SHP77 treated with DMSO at 0.1 percent for 48 hours (cell line): ENCODE data around the gene ASB5.

Source experiments
- DNase-seq: peaks from one replicate; lab custom pipeline; 2025; lab: John Stamatoyannopoulos, UW

The ASB5 gene

DNA sequence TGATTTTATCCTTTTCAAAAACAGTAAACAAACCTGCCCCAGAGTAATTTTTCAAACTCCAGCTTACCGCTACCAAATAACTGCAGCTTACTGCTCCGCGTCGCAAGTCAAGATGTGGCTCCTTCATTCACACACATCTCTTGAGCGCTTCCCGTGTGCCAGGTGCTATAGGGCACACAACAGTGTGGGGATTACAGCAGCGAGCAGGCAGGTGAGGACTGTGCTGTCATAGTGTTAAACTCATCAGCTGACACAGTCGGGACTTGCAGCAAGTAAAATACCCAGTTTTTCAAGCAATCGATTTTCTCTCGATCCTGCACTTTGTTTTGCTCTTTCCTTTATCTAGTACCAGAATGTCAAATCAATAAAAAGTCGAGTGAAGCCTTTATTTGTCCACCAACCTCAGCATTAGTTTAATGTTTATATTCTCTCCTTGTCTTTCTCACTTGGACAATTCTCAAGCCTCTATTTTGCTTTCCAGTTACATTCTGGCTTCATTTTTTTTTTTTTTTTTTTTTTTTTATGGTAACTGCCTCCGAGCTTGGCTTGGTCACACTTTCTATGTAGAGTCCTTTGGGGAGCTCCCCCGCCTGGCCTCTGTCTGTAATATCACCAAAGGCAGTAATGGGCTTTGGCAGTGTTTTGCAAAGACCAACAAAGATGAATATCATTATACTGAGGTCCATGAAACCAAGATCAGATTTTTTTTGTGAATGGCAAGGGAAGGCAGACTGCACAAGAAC lies 8.3 kb upstream of the ASB5 start:
- peak; percentile 25 for DNase-seq

GRCh38 chr4:176276710-176277109 lies 7.7 kb upstream of the ASB5 start:
- no peak for DNase-seq

- no peak for DNase-seq
Observed at GRCh38 chr4:176274441-176274840, 5.4 kb upstream of the ASB5 start.

DNA sequence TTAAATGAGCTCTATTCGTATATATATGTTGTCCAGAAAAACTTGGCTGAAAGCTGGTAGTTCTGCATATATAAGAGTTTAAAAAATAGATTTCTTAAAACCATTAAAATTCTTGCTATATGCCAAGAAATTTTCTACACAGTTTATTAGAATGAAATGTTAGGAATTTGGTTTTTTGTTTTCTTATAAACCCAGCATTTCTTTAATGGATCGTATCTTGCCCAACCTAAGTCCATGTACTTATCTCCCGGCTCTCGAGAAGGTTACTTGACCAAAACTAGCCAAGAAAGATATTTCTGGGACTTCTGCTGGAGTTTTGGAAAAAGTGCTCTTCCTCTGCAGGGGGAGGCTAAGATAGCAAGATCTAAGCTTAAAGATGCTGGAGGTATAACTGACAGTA lies 4.7 kb upstream of the ASB5 start:
- DNase-seq, result no peak

GRCh38 chr4:176272799-176273198 lies 3.8 kb upstream of the ASB5 start:
- no peak for DNase-seq

DNA sequence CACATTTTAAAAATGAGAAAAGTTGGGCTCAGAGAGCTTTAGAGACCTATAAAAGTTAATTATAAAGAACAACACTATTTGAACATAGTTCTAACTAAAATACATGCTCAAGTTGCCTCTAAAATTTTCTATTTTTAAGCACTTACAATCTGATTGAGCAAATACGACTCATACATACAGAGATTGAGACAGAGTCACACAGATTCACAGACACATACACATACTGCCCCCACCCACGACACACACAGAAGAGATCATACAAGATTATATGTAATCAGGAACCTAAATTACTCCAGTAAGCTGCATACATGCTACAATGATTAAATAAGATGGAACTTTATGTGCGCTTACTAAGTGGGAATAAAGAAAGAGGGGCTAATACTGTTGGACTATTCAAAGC lies 2.7 kb upstream of the ASB5 start:
- DNase-seq, result no peak

GRCh38 chr4:176270669-176271068 lies 1.6 kb upstream of the ASB5 start:
- DNase-seq, result no peak

DNA sequence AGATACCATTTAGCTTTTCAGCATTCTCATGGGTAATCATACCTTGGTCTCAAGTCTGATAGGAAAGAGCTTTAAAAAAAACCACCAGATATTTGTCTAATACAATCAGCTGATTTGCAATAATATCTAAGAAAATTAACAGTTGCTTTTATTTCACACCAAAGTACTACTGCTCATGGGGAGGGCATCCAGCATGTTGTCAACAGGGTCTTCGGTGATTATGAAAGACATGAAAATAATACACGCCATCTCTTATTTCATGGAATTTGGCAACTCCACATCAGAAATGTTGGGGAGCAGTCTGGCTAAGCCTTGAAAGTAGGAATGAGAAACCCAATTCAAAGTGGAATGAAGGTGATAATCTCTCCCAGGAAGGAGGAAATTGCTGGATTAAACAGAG lies 3.0 kb downstream of the ASB5 start:
- DNase-seq, result no peak

GRCh38 chr4:176262243-176262642 lies 6.8 kb downstream of the ASB5 start:
- no peak for DNase-seq

DNA sequence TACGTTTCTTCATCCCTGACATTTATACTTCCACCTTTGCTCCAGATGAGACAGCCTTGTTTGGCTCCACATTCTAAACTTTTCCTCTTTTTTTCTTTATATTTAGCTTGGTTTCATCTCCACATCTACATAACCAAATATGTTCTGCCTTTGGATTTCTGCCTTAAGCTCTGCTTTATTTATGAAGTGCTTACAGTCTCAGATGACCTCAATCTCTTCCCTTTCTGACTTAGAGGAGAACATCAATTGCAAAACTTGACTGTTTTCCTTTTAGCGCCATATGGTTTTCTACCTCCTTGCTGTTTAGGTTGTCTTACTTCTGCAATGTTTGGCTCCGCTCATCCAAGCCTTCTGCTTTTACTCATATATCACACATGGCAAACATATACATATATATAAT lies 7.5 kb downstream of the ASB5 start:
- no peak for DNase-seq

DNA sequence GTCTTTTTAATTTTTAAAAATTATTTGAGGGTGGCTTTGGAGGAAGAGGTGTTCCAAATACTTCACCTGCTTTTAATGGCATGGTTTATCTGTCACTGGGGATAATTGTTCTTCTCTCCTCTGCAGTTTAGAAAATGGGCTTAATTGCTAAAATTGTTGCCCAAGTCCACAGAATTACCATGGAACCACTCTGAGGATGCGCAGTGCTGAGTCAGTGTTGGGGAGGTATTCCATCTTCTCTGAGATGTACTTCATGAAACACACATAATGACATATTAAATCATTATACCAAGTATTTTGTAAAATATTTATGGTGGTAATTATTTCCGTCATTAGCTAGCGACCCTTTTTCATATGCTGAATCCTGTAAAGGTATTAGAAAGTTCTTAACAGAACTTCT lies 8.0 kb downstream of the ASB5 start:
- DNase-seq, result no peak

DNA sequence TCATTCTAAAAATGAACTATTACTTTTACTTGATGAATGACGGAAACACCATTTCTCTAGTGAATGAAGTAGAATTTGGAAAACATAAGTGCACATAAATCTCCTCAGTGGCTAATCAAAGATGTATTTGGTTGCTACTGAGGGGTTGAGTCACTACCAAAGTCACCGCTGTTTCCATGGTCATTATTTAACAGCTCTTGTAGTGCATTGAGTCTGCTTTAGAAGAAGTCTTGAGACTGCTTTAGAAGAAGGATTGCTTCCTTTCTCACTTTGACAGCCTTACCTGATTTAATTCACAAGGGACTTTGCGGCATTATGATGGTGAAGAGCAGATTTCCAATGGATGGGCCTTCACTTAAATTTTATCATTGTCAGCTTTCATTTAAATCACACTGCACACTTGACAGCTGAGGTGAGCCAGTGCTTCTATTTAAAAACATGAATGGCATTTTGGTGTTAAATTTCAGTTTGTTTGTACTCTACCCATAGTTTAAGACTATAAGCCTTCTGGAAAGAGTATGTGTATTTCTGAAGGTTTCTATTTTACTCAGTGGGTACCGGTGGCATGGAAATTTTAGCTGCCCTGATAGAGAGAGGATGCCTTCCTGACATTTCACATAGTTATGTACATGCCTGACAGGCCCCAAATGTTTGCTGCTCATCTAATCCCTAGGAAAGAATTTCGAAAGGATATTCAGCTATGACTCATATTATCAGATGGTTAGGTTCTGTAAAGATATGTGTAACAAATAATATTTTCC lies 9.5 kb downstream of the ASB5 start:
- no peak for DNase-seq

- DNase-seq, result no peak
Observed at GRCh38 chr4:176258135-176258534, 10.9 kb downstream of the ASB5 start.

DNA sequence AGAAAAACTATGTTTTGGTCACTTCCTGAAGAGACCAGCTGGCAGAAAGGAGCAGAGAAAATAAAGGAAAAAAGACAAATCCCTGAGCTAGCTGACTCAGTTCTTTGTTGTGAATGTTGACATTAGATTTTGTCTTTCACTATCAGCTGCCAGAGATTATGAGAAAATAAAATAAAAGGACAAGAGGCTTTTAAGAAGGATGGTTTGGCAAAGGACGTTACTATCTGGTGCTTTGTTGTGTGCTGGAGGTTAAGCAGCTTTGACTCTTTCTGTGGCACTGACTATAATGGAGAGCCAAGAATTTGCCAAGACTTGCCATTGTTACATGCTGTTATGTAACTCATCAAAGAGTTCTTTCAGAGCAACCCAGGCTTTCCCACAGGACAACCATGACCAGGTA lies 12.1 kb downstream of the ASB5 start:
- DNase-seq, result no peak

DNA sequence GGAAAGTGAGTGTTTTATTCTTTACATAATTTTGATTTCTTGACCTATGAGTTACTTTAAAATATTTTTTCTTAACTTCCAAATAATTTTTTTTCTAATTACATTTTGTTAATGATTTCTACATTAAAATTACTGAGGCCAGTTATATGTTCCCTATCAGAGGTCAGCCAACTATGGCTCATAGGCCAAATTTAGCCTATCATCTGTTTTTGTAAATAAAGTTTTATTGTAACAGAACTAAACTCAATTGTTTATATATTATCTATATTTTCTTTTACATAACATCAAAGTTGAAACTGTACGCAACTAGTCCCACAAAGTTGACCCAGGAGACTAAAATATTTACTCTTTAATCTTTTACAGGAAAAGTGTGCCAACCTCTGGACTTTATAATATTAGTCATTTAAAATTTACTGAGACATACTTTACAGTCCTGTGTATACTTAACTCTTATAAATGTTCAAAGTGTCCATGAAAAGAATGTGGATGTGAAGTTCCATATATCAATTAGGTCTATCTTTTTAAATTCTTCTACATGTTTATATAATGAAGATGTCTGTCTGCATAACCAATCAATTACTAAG lies 26.2 kb downstream of the ASB5 start:
- no peak for DNase-seq

DNA sequence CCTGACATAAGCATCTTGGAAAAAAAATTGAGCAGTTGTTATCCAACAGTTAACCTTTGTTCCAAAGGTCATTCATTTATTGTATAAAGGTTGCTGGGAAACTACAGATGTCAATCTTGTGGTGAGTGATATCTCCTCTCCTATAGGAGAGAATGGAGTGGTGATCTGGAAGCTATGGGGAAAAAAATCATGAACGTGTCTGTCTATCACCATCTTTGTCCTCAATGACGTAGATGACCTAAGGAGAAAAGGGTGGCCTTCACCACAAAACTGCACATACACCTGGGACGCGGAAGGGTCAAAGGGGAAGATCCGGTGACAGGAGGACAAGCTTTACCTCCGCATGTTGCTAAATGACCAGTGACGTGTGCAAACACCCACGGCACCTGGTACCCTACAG lies 27.3 kb downstream of the ASB5 start:
- no peak for DNase-seq

DNA sequence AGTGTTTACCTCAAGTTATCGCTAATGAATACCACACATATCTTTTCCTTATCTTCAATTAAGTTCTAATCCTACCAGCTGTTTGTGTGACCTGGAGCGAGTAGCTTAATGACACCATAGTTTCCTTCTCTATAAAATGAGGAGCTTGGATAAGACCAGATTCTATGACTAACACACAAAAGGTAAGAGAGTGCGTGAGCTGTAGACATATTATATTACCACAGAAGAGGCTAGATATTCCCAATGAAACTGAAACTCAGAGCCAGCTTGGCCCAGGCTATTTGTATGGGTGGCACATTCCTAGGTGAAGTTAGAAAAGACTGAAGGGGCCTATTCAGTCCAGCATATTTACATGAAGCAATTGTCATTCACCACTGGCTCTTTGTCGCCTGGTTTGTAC lies 30.2 kb downstream of the ASB5 start:
- no peak for DNase-seq

DNA sequence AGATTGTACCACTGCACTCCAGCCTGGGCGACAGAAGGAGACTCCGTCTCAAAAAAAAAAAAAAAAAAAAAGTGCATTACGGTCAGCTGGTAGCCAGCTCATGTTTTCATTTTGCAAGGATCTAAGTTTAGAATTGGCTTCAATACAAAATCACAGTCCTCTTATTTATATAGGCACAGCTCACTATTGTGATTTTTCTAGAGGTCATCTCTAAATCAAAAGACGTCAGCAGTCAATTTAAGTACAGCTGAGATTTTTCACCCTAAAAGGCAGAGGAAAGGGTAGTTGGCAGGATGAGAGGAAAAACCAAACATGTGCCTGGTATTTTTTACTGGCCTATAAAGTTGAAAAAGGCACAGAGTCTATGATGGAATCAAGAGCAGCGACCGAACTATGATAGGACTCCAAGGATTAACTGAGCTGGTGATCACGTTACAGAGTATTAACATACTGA lies 30.8 kb downstream of the ASB5 start:
- DNase-seq, result no peak

DNA sequence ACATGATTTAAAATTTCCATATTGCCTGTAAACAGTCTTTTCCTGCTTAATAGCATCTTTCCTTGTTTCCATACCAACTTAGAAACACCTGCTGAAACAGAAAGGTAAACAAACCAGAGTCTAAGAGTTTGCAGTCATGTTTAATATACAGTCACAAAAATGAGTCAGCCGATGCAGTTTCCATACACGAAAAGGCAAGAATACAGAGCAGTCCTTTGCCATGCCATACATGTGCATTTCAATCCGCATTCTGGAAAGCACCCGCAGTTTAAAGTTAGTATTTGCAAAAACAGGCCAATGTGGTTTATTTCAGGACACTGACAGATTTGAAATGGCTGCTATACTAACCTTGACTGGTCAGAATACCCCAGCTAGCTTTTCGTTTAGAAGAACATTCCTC lies 32.1 kb downstream of the ASB5 start:
- DNase-seq, result no peak

- no peak for DNase-seq
Observed at GRCh38 chr4:176230836-176231235, 38.2 kb downstream of the ASB5 start.

DNA sequence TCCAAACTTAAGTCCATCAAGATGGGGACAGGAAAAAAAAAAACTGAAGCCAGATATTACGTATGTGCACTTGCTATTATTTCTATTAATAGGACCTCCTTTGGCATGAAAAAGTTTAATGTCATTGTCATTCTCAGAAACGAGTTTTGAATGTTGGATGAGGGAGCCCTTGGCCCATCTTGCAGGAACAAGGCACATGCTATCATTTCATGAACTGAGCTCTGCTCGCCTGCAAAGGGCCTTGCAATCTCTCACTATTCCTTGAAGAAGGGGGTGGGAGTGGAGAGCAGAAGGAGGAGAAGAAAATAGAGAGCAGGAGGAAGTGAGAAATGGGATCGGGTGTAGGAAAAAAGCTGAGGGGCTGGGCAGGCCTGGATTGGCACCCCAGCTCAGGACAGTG lies 39.4 kb downstream of the ASB5 start:
- DNase-seq, result no peak

DNA sequence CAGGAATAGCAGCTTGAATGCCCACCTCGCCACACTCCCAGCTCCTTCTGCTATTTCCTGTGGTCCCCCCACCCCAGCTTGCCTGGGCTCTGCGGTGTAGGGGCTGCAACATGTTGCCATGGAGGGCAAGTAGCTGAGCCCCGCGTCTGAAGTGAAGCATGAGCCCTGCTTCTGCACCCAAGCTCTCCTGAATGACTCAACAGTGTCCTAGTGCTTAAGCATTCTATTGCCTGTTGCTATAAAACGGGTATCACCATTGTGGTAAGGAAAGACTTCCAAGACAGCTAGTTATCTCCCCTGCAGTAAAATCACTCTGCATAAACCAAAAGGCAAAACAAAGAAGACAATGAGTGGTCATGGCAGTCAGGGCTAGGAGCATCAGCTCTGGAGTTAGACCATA lies 42.3 kb downstream of the ASB5 start:
- DNase-seq, result no peak

DNA sequence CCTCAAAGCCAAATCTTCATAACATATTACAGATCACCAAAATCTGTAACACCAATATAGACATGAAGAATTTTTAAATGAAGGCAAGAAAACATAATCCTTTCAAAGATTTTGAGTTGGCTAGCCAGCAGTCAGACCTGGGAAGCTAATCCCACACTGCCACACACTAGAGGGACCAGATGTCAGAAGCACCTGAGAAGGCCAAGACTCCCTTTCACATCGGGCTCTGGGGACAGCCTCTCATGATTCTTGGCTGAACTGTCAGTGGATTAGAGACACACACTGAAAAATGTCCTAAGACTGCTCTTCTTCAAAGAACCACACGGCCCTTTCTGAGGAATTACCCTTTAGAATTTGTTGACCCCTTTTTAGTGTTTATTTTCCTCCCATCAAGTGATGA lies 45.5 kb downstream of the ASB5 start:
- no peak for DNase-seq
